Liver (tissue), 9 donors: ENCODE data around the gene KCNS1. TPM values are rescaled to one million over a fixed set of nuclear protein-coding genes. Genes with fewer than 3 reads are reported as not detected.

Source experiments
- DNase-seq: peaks from one replicate; pipeline ENCODE4 v3.0.0-alpha.2; 2017; ENCODE audit warnings: low spot score
- H3K27ac ChIP-seq, 2 donors: one replicate each; pipeline ENCODE4 v1.7.0; 2013; ENCODE audit warnings: inconsistent platforms in 2 of 2, low read length in 2 of 2, control low read depth in 1 of 2, low read depth in 1 of 2, mild to moderate bottlenecking in 1 of 2
- H3K27me3 ChIP-seq, 4 donors: one replicate each; pipeline versions ENCODE4 v1.6.1 to v1.7.0; 2013; ENCODE audit warnings: low read length in 3 of 4, inconsistent platforms in 1 of 4, mild to moderate bottlenecking in 1 of 4, moderate library complexity in 1 of 4; ENCODE audit not compliant: control insufficient read depth in 4 of 4, insufficient read depth in 4 of 4
- H3K36me3 ChIP-seq, 4 donors: one replicate each; pipeline versions ENCODE4 v1.6.1 to v1.7.0; 2013; ENCODE audit warnings: low read length in 3 of 4, mild to moderate bottlenecking in 3 of 4, low read depth in 1 of 4, moderate library complexity in 1 of 4; ENCODE audit not compliant: control insufficient read depth in 4 of 4, insufficient read depth in 3 of 4
- H3K4me1 ChIP-seq, 4 donors: one replicate each; pipeline versions ENCODE4 v1.6.1 to v1.7.0; 2013; ENCODE audit warnings: low read length in 3 of 4, mild to moderate bottlenecking in 3 of 4, moderate library complexity in 1 of 4; ENCODE audit not compliant: control insufficient read depth in 4 of 4, insufficient read depth in 4 of 4
- H3K4me3 ChIP-seq, 3 donors: one replicate each; pipeline versions ENCODE4 v1.6.1 to v1.7.0; 2013; ENCODE audit warnings: low read length in 3 of 3, control low read depth in 1 of 3, low read depth in 1 of 3, mild to moderate bottlenecking in 1 of 3
- H3K9ac ChIP-seq, 2 donors: one replicate each; pipeline ENCODE4 v1.7.0; 2013; ENCODE audit warnings: low read length in 2 of 2, mild to moderate bottlenecking in 2 of 2, moderate library complexity in 2 of 2, control low read depth in 1 of 2, low read depth in 1 of 2
- H3K9me3 ChIP-seq, 4 donors: one replicate each; pipeline versions ENCODE4 v1.6.1 to v1.7.0; 2013; ENCODE audit warnings: low read length in 3 of 4; ENCODE audit not compliant: control insufficient read depth in 4 of 4
- ATF3 ChIP-seq: IDR thresholded peaks from 2 replicates; pipeline ENCODE4 v1.6.1; 2016; ENCODE audit warnings: antibody characterized with exemption
- EGR1 ChIP-seq, 2 donors: IDR thresholded peaks; 2 replicates each; pipeline ENCODE4 v1.6.1; 2016 to 2018; ENCODE audit warnings: antibody characterized with exemption in 2 of 2, low read depth in 2 of 2
- FOXA1 ChIP-seq: IDR thresholded peaks from 2 replicates; pipeline ENCODE4 v1.6.1; 2016; ENCODE audit warnings: antibody characterized with exemption
- FOXA2 ChIP-seq: IDR thresholded peaks from 2 replicates; pipeline ENCODE4 v1.6.1; 2016; ENCODE audit warnings: antibody characterized with exemption
- GABPA ChIP-seq, 2 donors: IDR thresholded peaks in 1 of 2; conservative IDR thresholded peaks in 1 of 2; 2 replicates each; pipeline ENCODE4 v1.6.1; 2016; ENCODE audit warnings: antibody characterized with exemption in 2 of 2, mild to moderate bottlenecking in 1 of 2, moderate library complexity in 1 of 2
- HNF4A ChIP-seq, 2 donors: conservative IDR thresholded peaks; 2 replicates each; pipeline ENCODE4 v1.6.1; 2016; ENCODE audit warnings: antibody characterized with exemption in 2 of 2, mild to moderate bottlenecking in 2 of 2
- HNF4G ChIP-seq: IDR thresholded peaks from 2 replicates; pipeline ENCODE4 v1.6.1; 2016; ENCODE audit warnings: antibody characterized with exemption
- JUND ChIP-seq, 2 donors: IDR thresholded peaks; 2 replicates each; pipeline ENCODE4 v1.6.1; 2016; ENCODE audit warnings: antibody characterized with exemption in 2 of 2
- MAX ChIP-seq: IDR thresholded peaks from 2 replicates; pipeline ENCODE4 v1.6.1; 2016; ENCODE audit warnings: antibody characterized with exemption
- NR2F2 ChIP-seq: IDR thresholded peaks from 2 replicates; pipeline ENCODE4 v1.6.1; 2016; ENCODE audit warnings: antibody characterized with exemption
- RAD21 ChIP-seq, 2 donors: IDR thresholded peaks; 2 replicates each; pipeline ENCODE4 v1.6.1; 2016; ENCODE audit warnings: antibody characterized with exemption in 2 of 2, mild to moderate bottlenecking in 2 of 2
- RXRA ChIP-seq, 2 donors: IDR thresholded peaks; 2 replicates each; pipeline ENCODE4 v1.6.1; 2017 to 2018; ENCODE audit warnings: antibody characterized with exemption in 2 of 2, mild to moderate bottlenecking in 1 of 2
- SP1 ChIP-seq: IDR thresholded peaks from 2 replicates; pipeline ENCODE4 v1.6.1; 2018; ENCODE audit warnings: antibody characterized with exemption, mild to moderate bottlenecking
- TAF1 ChIP-seq: conservative IDR thresholded peaks from 2 replicates; pipeline ENCODE4 v1.6.1; 2016; ENCODE audit warnings: antibody characterized with exemption, mild to moderate bottlenecking
- YY1 ChIP-seq: IDR thresholded peaks from 2 replicates; pipeline ENCODE4 v1.6.1; 2016; ENCODE audit warnings: antibody characterized with exemption, mild to moderate bottlenecking
- ZBTB33 ChIP-seq: IDR thresholded peaks from 2 replicates; pipeline ENCODE4 v1.6.1; 2016; ENCODE audit warnings: antibody characterized with exemption
- WGBS: extraction: QIAGEN DNeasy Blood & Tissue Kit; methylation state at CpG from one replicate; pipeline ENCODE4 v1.1.7; 2013; 5-methylcytosine and 5-hydroxymethylcytosine counted together
- polyA plus RNA-seq, 2 donors: library from polyadenylated mRNA; stranded (reverse) in 1 of 2; unstranded in 1 of 2; fragments of 200-250 nt in 1 of 2; fragments of >200 nt in 1 of 2; fragmentation: Nextera tagmentation in 1 of 2; extraction: Ambion mirVana in 1 of 2; gene quantifications; one replicate each; pipeline versions ENCODE4 v1.2.1 to v1.2.3, GENCODE V29; 2013 to 2015
- total RNA-seq, 2 donors: library from RNA; depleted of rRNA; stranded (reverse); fragments of >200 nt; gene quantifications; one replicate each; pipeline ENCODE4 v1.2.3, GENCODE V29; 2014
- TF ChIP-seq, protein P1 (sequence below): IDR thresholded peaks from 2 replicates; pipeline ENCODE4 v1.6.1; 2016; ENCODE audit warnings: antibody characterized with exemption, mild to moderate bottlenecking
- TF ChIP-seq, protein P2 (sequence below): fragments of 150-350 bp; IDR thresholded peaks from 2 replicates; pipeline ENCODE4 v1.5.1; 2017; ENCODE audit warnings: improper control_type of control experiment, low read depth, low read length; ENCODE audit not compliant: missing input control
- donor health status: healthy.
- donor health status: healthy.
- donor health status: healthy.
- donor health status: healthy.
- donor health status: healthy.

KCNS1 gene
- total and polyA plus RNA-seq, 4 donors, result 0.02 to 0.09 TPM; not detected in 2

- Histone ChIP-seq H3K36me3 (no peaks in the 10 kb centered on the region), H3K4me3 (no peak overlapping the region), H3K9ac (no peak overlapping the region), H3K4me1 (no peaks in the 10 kb centered on the region), H3K27me3 (peaks cover 0 to 12% (median 1%) of the 10 kb centered on the region in 4 donors), H3K9me3 (no peaks in the 10 kb centered on the region), H3K27ac (no peak overlapping the region)
- TF ChIP-seq ZBTB33, result no peak
- no peak for TF ChIP-seq EGR1 (IDR thresholded peaks at IDR 0.05; ENCODE audit: low read depth in 2 of 2)
- TF ChIP-seq GABPA (IDR thresholded peaks at IDR 0.05 in 1 of 2, conservative IDR thresholded peaks at IDR 0.05 in 1 of 2), result no peak
- no peak for TF ChIP-seq TAF1
- TF ChIP-seq MAX, result no peak
- TF ChIP-seq HNF4A (conservative IDR thresholded peaks at IDR 0.05), result no peak
- TF ChIP-seq RXRA (IDR thresholded peaks at IDR 0.05), result no peak
- TF ChIP-seq FOXA1, result no peak
- TF ChIP-seq, protein P1, sequence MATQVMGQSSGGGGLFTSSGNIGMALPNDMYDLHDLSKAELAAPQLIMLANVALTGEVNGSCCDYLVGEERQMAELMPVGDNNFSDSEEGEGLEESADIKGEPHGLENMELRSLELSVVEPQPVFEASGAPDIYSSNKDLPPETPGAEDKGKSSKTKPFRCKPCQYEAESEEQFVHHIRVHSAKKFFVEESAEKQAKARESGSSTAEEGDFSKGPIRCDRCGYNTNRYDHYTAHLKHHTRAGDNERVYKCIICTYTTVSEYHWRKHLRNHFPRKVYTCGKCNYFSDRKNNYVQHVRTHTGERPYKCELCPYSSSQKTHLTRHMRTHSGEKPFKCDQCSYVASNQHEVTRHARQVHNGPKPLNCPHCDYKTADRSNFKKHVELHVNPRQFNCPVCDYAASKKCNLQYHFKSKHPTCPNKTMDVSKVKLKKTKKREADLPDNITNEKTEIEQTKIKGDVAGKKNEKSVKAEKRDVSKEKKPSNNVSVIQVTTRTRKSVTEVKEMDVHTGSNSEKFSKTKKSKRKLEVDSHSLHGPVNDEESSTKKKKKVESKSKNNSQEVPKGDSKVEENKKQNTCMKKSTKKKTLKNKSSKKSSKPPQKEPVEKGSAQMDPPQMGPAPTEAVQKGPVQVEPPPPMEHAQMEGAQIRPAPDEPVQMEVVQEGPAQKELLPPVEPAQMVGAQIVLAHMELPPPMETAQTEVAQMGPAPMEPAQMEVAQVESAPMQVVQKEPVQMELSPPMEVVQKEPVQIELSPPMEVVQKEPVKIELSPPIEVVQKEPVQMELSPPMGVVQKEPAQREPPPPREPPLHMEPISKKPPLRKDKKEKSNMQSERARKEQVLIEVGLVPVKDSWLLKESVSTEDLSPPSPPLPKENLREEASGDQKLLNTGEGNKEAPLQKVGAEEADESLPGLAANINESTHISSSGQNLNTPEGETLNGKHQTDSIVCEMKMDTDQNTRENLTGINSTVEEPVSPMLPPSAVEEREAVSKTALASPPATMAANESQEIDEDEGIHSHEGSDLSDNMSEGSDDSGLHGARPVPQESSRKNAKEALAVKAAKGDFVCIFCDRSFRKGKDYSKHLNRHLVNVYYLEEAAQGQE, result no peak
- TF ChIP-seq FOXA2, result no peak
- no peak for TF ChIP-seq JUND (IDR thresholded peaks at IDR 0.05)
- TF ChIP-seq, protein P2, sequence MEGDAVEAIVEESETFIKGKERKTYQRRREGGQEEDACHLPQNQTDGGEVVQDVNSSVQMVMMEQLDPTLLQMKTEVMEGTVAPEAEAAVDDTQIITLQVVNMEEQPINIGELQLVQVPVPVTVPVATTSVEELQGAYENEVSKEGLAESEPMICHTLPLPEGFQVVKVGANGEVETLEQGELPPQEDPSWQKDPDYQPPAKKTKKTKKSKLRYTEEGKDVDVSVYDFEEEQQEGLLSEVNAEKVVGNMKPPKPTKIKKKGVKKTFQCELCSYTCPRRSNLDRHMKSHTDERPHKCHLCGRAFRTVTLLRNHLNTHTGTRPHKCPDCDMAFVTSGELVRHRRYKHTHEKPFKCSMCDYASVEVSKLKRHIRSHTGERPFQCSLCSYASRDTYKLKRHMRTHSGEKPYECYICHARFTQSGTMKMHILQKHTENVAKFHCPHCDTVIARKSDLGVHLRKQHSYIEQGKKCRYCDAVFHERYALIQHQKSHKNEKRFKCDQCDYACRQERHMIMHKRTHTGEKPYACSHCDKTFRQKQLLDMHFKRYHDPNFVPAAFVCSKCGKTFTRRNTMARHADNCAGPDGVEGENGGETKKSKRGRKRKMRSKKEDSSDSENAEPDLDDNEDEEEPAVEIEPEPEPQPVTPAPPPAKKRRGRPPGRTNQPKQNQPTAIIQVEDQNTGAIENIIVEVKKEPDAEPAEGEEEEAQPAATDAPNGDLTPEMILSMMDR, result no peak
- TF ChIP-seq RAD21 (IDR thresholded peaks at IDR 0.05), result no peak
- TF ChIP-seq SP1, result no peak
- no peak for TF ChIP-seq ATF3
- no peak for TF ChIP-seq NR2F2
- TF ChIP-seq HNF4G, result no peak
- TF ChIP-seq YY1, result no peak
- 95% methylated on average over 2 of the region's 2 CpGs for WGBS
- DNase-seq, result no peak
Measured at GRCh38 chr20:45121388-45121787, 20.5 kb upstream of the KCNS1 start.
